A673 (cell line): ENCODE measurements around the gene MTFMT. TPM values are rescaled to one million over a fixed set of nuclear protein-coding genes. Genes with fewer than 3 reads are reported as not detected.

Source experiments
- BruUV-seq: library from RNA; stranded (reverse); fragments of 400-500 nt; replicated peaks from 2 replicates; lab custom pipeline; 2021; lab: Mats Ljungman, UMichigan
- CTCF ChIA-PET: fragments of 300-600 bp; sonication (Branson Sonifier 250); formaldehyde crosslinking; loops from one replicate; lab custom pipeline; 2022; ENCODE audit warnings: antibody characterized with exemption; lab: Charles Lee
- POLR2A ChIA-PET: fragments of 300-600 bp; sonication (Branson Sonifier 250); formaldehyde crosslinking; loops from one replicate; lab custom pipeline; 2022; ENCODE audit warnings: antibody characterized with exemption; ENCODE audit not compliant: low non-redundant PET; lab: Charles Lee
- DNase-seq: peaks from one replicate; pipeline ENCODE4 v3.0.0-alpha.2; 2015; ENCODE audit warnings: low spot score
- H3K27ac ChIP-seq: fragments of 200-600 bp; sonication (generic); 2 replicates; pipeline ENCODE4 v1.5.1; 2016; ENCODE audit warnings: mixed run types, low read depth, mild to moderate bottlenecking, mixed read lengths, antibody characterized with exemption, low read length; ENCODE audit not compliant: poor library complexity, severe bottlenecking
- H3K27me3 ChIP-seq: fragments of 200-600 bp; sonication (generic); replicated peaks from 2 replicates; pipeline ENCODE4 v1.6.1; 2017; ENCODE audit warnings: mixed run types, low read depth, mild to moderate bottlenecking, mixed read lengths, antibody characterized with exemption, low read length; ENCODE audit not compliant: insufficient read depth, poor library complexity
- H3K36me3 ChIP-seq: fragments of 200-600 bp; sonication (generic); 2 replicates; pipeline ENCODE4 v1.6.1; 2016; ENCODE audit warnings: mixed run types, mild to moderate bottlenecking, mixed read lengths, antibody characterized with exemption, low read length; ENCODE audit not compliant: insufficient read depth, poor library complexity, severe bottlenecking
- H3K4me1 ChIP-seq: fragments of 200-600 bp; sonication (generic); 2 replicates; pipeline ENCODE4 v1.6.1; 2017; ENCODE audit warnings: mixed run types, mild to moderate bottlenecking, mixed read lengths, antibody characterized with exemption, low read length; ENCODE audit not compliant: insufficient read depth, poor library complexity, severe bottlenecking
- H3K4me3 ChIP-seq: fragments of 200-600 bp; sonication (generic); 2 replicates; pipeline ENCODE4 v1.5.1; 2016; ENCODE audit warnings: low read depth, mixed run types, mild to moderate bottlenecking, mixed read lengths, low read length; ENCODE audit not compliant: poor library complexity, severe bottlenecking
- H3K9me3 ChIP-seq: fragments of 200-600 bp; sonication (generic); 2 replicates; pipeline ENCODE4 v1.6.1; 2016; ENCODE audit warnings: mixed run types, low read depth, mild to moderate bottlenecking, mixed read lengths, antibody characterized with exemption, low read length; ENCODE audit not compliant: poor library complexity, severe bottlenecking
- EZH2 ChIP-seq: fragments of 200-600 bp; sonication (generic); IDR thresholded peaks from 2 replicates; pipeline ENCODE4 v1.6.1; 2017; ENCODE audit warnings: borderline replicate concordance, low read depth, mild to moderate bottlenecking, mixed read lengths, antibody characterized with exemption, low read length; ENCODE audit not compliant: poor library complexity, severe bottlenecking
- intact Hi-C: fragments of 100-400 bp; cut with micrococcal nuclease; formaldehyde crosslinking; loops from one replicate; pipeline ENCODE4 v1.10.0; 2022; ENCODE audit not compliant: unreplicated experiment
- total RNA-seq: library from RNA; stranded (reverse); gene quantifications from 2 replicates; pipeline ENCODE4 v1.2.3, GENCODE V29; 2021
- TF ChIP-seq, protein P1 (sequence below): fragments of 300-800, 200-600 bp; sonication (generic); conservative IDR thresholded peaks from 2 replicates; pipeline ENCODE4 v1.5.1; 2017; ENCODE audit warnings: low read depth, mild to moderate bottlenecking, antibody characterized with exemption, low read length, moderate library complexity, mixed read lengths

MTFMT gene
- total RNA-seq, 1 experiment from 2014 or later: 26.2 TPM

DNA sequence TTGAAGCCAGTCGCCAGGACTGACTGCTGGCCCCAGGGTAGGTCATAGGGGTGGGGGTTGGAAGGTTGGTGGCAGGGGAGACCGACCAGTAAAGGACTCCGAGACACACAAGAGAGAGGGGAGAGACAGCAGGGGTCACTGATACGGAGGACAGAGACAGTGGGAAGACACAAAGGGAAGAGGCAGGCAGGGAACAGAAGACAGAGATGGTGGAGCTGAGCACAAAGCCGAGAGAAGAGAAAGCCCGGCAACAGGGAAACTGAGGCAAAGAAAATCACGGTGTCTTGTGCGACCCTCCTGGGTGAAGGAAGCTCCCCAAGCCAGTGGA lies 37.8 kb upstream of the MTFMT start:
- Histone ChIP-seq H3K4me3 (peak overlapping the region; percentile 44), H3K27me3 (no peaks in the 10 kb centered on the region), H3K9me3 (no peaks in the 10 kb centered on the region), H3K36me3 (no peaks in the 10 kb centered on the region), H3K4me1 (peaks cover 14% of the 10 kb centered on the region), H3K27ac (no peak overlapping the region)
- ChIA-PET CTCF (no interaction called here), POLR2A (no interaction called here)
- no peak for DNase-seq
- BruUV-seq: no TSS peak
- intact Hi-C loops: no loop called here
- TF ChIP-seq, protein P1, sequence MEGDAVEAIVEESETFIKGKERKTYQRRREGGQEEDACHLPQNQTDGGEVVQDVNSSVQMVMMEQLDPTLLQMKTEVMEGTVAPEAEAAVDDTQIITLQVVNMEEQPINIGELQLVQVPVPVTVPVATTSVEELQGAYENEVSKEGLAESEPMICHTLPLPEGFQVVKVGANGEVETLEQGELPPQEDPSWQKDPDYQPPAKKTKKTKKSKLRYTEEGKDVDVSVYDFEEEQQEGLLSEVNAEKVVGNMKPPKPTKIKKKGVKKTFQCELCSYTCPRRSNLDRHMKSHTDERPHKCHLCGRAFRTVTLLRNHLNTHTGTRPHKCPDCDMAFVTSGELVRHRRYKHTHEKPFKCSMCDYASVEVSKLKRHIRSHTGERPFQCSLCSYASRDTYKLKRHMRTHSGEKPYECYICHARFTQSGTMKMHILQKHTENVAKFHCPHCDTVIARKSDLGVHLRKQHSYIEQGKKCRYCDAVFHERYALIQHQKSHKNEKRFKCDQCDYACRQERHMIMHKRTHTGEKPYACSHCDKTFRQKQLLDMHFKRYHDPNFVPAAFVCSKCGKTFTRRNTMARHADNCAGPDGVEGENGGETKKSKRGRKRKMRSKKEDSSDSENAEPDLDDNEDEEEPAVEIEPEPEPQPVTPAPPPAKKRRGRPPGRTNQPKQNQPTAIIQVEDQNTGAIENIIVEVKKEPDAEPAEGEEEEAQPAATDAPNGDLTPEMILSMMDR: no peak
- TF ChIP-seq EZH2: no peak

DNA sequence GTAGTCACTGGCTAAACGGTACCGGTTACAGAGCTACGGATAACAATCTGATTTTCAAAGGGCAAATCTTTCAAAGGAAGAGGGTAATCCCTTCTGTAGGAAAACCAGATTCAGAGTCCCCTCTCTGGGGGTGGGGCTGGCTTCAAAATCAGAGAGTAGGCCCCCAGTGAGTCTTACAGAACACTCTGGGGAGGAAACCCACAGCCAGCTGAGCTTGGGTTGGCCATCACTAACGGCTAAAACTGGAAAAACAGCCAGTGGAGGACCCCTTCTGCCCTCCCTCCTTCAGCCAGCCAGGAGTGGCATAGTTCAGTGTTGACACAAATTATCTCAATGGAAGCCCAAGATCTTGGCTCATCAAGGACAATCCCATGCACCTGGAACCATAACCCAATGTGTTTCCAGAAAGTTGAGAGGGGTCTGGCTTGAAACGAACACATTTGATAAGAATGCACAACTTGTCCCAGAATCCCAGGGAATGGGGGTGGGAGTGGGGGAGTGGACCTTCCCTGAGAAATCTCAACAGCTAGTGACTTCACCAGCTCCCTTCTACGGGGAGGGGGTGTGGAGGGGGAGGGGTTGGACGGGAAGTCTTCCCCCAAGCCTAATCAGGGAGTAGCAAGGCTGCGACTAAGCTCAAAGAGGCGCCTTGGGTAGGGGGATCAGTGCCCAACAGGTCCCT lies 37.3 kb upstream of the MTFMT start:
- intact Hi-C loops: no loop called here
- Histone ChIP-seq H3K27ac (no peak overlapping the region), H3K4me3 (no peak overlapping the region), H3K27me3 (no peaks in the 10 kb centered on the region), H3K4me1 (peaks cover 14% of the 10 kb centered on the region), H3K36me3 (no peaks in the 10 kb centered on the region), H3K9me3 (no peaks in the 10 kb centered on the region)
- TF ChIP-seq, protein P1: no peak
- no peak for TF ChIP-seq EZH2
- BruUV-seq: no TSS peak
- ChIA-PET POLR2A (interaction anchor here (0.7 kb wide), 1 partner anchor 11 kb away, joined by 5 read pairs; no protein-coding TSS in a partner anchor), CTCF (no interaction called here)
- no peak for DNase-seq

DNA sequence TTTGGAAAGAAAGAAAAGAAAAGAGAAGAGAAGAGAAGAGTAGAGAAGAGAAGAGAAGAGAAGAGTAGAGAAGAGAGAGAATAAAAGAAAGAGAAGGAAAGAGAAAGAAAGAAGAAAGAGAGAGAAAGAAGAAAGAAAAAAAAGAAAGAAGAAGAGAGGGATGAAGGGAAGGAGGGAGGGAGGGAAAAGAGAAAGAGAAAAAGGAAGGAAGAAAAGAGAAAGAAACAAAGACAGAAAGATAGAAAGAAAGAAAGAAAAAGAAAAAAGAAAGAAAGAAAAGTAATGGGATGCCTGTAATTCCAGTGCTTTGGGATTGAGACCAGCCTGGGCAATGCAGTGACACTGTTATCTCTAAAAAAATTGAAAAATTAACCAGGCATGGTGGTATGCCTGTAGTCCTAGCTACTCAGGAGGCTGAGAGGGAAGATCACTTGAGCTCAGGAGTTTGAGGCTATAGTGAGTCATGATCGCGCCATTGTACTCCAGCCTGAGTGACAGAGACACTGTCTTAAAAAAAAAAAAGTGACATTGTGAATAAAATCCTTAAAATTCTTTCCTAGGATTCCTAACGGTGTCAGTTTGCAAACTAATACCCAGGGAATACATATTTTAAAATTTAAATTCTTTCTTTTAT lies 36.7 kb upstream of the MTFMT start:
- Histone ChIP-seq H3K9me3 (no peaks in the 10 kb centered on the region), H3K27me3 (no peaks in the 10 kb centered on the region), H3K4me1 (peaks cover 14% of the 10 kb centered on the region), H3K36me3 (no peaks in the 10 kb centered on the region), H3K4me3 (no peak overlapping the region), H3K27ac (no peak overlapping the region)
- POLR2A ChIA-PET: interaction anchor here (0.7 kb wide), 1 partner anchor 11 kb away, joined by 5 read pairs; no protein-coding TSS in a partner anchor
- intact Hi-C loops: no loop called here
- no TSS peak for BruUV-seq
- peak; percentile 42 for DNase-seq
- CTCF ChIA-PET: no interaction called here
- no peak for TF ChIP-seq EZH2
- TF ChIP-seq, protein P1: no peak
